HG02870 (cell line): ENCODE data around the gene UGT1A6.

Experiments
- ATAC-seq: cut with Tn5 transposase; IDR thresholded peaks from one replicate; pipeline ENCODE4 v1.9.1; 2021; ENCODE audit warnings: mild to moderate bottlenecking, moderate library complexity; ENCODE audit not compliant: unreplicated experiment

UGT1A6 gene

GRCh38 chr2:233799087-233799665, 106.5 kb downstream of the UGT1A6 start:
- no peak for ATAC-seq

GRCh38 chr2:233799716-233800115, 107.0 kb downstream of the UGT1A6 start:
- ATAC-seq = no peak

GRCh38 chr2:233800208-233800607, 107.5 kb downstream of the UGT1A6 start:
- ATAC-seq = no peak

GRCh38 chr2:233801357-233802131, 108.9 kb downstream of the UGT1A6 start:
- no peak for ATAC-seq

GRCh38 chr2:233802132-233802815, 109.6 kb downstream of the UGT1A6 start:
- no peak for ATAC-seq

- no peak for ATAC-seq
These were observed 110.7 kb downstream of the UGT1A6 start for GRCh38 chr2:233803292-233803911.

GRCh38 chr2:233803994-233804393, 111.3 kb downstream of the UGT1A6 start:
- no peak for ATAC-seq

- no peak for ATAC-seq
These were observed 114.7 kb downstream of the UGT1A6 start for GRCh38 chr2:233807215-233807865.

GRCh38 chr2:233807966-233808935, 115.6 kb downstream of the UGT1A6 start:
- no peak for ATAC-seq

- ATAC-seq = no peak
These were observed 117.7 kb downstream of the UGT1A6 start for GRCh38 chr2:233810385-233810784.

- ATAC-seq = no peak
These were observed 118.4 kb downstream of the UGT1A6 start for GRCh38 chr2:233811087-233811486.

- no peak for ATAC-seq
These were observed 119.0 kb downstream of the UGT1A6 start for GRCh38 chr2:233811732-233812131.

- ATAC-seq = no peak
These were observed 120.8 kb downstream of the UGT1A6 start for GRCh38 chr2:233813236-233814055.

- no peak for ATAC-seq
These were observed 121.6 kb downstream of the UGT1A6 start for GRCh38 chr2:233814056-233814835.

- ATAC-seq = no peak
These were observed 123.2 kb downstream of the UGT1A6 start for GRCh38 chr2:233815861-233816260.

- no peak for ATAC-seq
These were observed 123.6 kb downstream of the UGT1A6 start for GRCh38 chr2:233816334-233816733.

- no peak for ATAC-seq
These were observed 124.1 kb downstream of the UGT1A6 start for GRCh38 chr2:233816771-233817170.

GRCh38 chr2:233817361-233817911, 124.7 kb downstream of the UGT1A6 start:
- ATAC-seq = no peak
